Activated T-helper 1 cell treated with anti-CD3 and anti-CD28 coated beads, Interleukin-2, amount 50 U/mL, for 16 hours (primary cell): ENCODE measurements around the gene EPC2.

Experiments
- DNase-seq, 2 donors: peaks; one replicate each; pipeline ENCODE4 v3.0.0-alpha.2; 2020; ENCODE audit warnings: low read depth in 1 of 2, low spot score in 1 of 2

The EPC2 gene

GRCh38 chr2:148802448-148803220 lies 158.1 kb downstream of the EPC2 start:
- no peak for DNase-seq

GRCh38 chr2:148810081-148810480 lies 165.5 kb downstream of the EPC2 start:
- DNase-seq = no peak

GRCh38 chr2:148812306-148812705 lies 167.8 kb downstream of the EPC2 start:
- DNase-seq = no peak

- peak; percentile 9 to 64 for DNase-seq
Measured at GRCh38 chr2:148813603-148814065, 169.1 kb downstream of the EPC2 start.

- no peak for DNase-seq
Measured at GRCh38 chr2:148814143-148814859, 169.8 kb downstream of the EPC2 start.

GRCh38 chr2:148814860-148815419 lies 170.4 kb downstream of the EPC2 start:
- no peak for DNase-seq

GRCh38 chr2:148816176-148816575 lies 171.6 kb downstream of the EPC2 start:
- no peak for DNase-seq

GRCh38 chr2:148817210-148817708 lies 172.7 kb downstream of the EPC2 start:
- DNase-seq = no peak

GRCh38 chr2:148819019-148819585 lies 174.6 kb downstream of the EPC2 start:
- DNase-seq = no peak

- no peak for DNase-seq
Measured at GRCh38 chr2:148824190-148824589, 179.6 kb downstream of the EPC2 start.

- no peak for DNase-seq
Measured at GRCh38 chr2:148826791-148827190, 182.2 kb downstream of the EPC2 start.

- no peak for DNase-seq
Measured at GRCh38 chr2:148828941-148829340, 184.4 kb downstream of the EPC2 start.

- DNase-seq = no peak
Measured at GRCh38 chr2:148829618-148830017, 185.1 kb downstream of the EPC2 start.

GRCh38 chr2:148832637-148833036 lies 188.1 kb downstream of the EPC2 start:
- DNase-seq = no peak
